ENCODE measurements around the gene MS4A4E.

The MS4A4E gene

DNA sequence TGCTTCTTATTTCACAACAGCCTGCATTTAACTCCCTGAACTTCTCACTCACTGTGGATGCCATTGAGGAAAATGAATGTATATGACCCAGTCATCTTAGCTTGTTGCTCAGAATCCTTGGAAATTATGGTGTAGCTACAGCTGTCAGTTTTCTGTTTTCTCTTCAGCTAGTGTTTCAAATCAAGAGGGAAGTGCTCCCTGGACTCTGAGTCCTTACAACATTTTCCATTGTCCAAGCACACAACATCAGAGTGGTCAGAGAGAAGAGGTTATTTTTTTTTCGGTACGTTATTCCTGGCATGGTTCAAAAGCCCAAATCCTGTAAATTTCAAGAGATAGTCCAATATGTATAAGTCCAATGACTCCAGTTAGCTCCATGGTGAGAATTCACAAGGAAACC lies 83.7 kb downstream of the MS4A4E start:
- no peaks in the 10 kb centered on the region for H3K4me1 ChIP-seq (ENCODE audit: control insufficient read depth, insufficient read depth, low read length)
- ChIA-PET POLR2A (no interaction called here), CTCF (no interaction called here)
- no peaks in the 10 kb centered on the region for H3K9me3 ChIP-seq (ENCODE audit: control insufficient read depth, insufficient read depth, low read depth, low read length)
- H3K36me3 ChIP-seq (ENCODE audit: control insufficient read depth in 2 of 2, insufficient read depth in 1 of 2, low read length in 2 of 2) = no peaks in the 10 kb centered on the region
- TF ChIP-seq ZNF548 (tag by site-specific recombination; IDR thresholded peaks at IDR 0.05) (no peak), KLF8 (tag by site-specific recombination; IDR thresholded peaks at IDR 0.05) (no peak), ZNF223 (tag by site-specific recombination; IDR thresholded peaks at IDR 0.05) (no peak), OSR2 (tag by site-specific recombination; IDR thresholded peaks at IDR 0.05) (no peak), ZNF510 (tag by site-specific recombination; IDR thresholded peaks at IDR 0.05; ENCODE audit: insufficient replicate concordance) (no peak)
- TF ChIP-seq, protein P1, sequence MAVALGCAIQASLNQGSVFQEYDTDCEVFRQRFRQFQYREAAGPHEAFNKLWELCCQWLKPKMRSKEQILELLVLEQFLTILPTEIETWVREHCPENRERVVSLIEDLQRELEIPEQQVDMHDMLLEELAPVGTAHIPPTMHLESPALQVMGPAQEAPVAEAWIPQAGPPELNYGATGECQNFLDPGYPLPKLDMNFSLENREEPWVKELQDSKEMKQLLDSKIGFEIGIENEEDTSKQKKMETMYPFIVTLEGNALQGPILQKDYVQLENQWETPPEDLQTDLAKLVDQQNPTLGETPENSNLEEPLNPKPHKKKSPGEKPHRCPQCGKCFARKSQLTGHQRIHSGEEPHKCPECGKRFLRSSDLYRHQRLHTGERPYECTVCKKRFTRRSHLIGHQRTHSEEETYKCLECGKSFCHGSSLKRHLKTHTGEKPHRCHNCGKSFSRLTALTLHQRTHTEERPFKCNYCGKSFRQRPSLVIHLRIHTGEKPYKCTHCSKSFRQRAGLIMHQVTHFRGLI (tag by site-specific recombination; IDR thresholded peaks at IDR 0.05) = no peak
- H3K4me3 ChIP-seq (ENCODE audit: low read depth, low read length) = no peak overlapping the region
- no peak overlapping the region for H3K27ac ChIP-seq (ENCODE audit: extremely low read depth, low read depth, low read length)

DNA sequence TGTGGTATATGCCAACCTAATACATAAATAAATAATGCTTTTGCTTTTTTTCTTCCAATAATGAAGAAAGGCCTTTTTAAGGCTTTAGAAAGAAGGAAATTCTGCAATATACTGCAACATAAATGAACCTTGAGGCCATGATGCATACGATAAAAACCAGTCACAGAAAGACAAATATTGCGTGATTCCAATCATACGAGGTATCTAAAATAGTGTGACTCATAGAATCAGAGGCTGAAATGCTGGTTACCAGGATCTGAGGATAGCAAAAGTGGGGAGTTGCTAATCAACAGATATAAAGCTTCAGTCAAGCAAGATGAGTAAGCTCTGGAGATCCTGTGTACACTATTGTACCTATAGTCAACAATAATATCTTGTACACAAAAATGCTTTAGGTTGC lies 84.3 kb downstream of the MS4A4E start:
- POLR2A ChIA-PET = no interaction called here
- no peaks in the 10 kb centered on the region for H3K9me3 ChIP-seq (ENCODE audit: control insufficient read depth, insufficient read depth, low read depth, low read length)
- H3K4me3 ChIP-seq (ENCODE audit: low read depth, low read length) = no peak overlapping the region
- TF ChIP-seq KLF9 (tag by site-specific recombination; IDR thresholded peaks at IDR 0.05; ENCODE audit: low read depth) (no peak), ZNF335 (tag by site-specific recombination; conservative IDR thresholded peaks at IDR 0.05) (no peak), ZBTB20 (tag by site-specific recombination; IDR thresholded peaks at IDR 0.05) (no peak)
- TF ChIP-seq, protein P2, sequence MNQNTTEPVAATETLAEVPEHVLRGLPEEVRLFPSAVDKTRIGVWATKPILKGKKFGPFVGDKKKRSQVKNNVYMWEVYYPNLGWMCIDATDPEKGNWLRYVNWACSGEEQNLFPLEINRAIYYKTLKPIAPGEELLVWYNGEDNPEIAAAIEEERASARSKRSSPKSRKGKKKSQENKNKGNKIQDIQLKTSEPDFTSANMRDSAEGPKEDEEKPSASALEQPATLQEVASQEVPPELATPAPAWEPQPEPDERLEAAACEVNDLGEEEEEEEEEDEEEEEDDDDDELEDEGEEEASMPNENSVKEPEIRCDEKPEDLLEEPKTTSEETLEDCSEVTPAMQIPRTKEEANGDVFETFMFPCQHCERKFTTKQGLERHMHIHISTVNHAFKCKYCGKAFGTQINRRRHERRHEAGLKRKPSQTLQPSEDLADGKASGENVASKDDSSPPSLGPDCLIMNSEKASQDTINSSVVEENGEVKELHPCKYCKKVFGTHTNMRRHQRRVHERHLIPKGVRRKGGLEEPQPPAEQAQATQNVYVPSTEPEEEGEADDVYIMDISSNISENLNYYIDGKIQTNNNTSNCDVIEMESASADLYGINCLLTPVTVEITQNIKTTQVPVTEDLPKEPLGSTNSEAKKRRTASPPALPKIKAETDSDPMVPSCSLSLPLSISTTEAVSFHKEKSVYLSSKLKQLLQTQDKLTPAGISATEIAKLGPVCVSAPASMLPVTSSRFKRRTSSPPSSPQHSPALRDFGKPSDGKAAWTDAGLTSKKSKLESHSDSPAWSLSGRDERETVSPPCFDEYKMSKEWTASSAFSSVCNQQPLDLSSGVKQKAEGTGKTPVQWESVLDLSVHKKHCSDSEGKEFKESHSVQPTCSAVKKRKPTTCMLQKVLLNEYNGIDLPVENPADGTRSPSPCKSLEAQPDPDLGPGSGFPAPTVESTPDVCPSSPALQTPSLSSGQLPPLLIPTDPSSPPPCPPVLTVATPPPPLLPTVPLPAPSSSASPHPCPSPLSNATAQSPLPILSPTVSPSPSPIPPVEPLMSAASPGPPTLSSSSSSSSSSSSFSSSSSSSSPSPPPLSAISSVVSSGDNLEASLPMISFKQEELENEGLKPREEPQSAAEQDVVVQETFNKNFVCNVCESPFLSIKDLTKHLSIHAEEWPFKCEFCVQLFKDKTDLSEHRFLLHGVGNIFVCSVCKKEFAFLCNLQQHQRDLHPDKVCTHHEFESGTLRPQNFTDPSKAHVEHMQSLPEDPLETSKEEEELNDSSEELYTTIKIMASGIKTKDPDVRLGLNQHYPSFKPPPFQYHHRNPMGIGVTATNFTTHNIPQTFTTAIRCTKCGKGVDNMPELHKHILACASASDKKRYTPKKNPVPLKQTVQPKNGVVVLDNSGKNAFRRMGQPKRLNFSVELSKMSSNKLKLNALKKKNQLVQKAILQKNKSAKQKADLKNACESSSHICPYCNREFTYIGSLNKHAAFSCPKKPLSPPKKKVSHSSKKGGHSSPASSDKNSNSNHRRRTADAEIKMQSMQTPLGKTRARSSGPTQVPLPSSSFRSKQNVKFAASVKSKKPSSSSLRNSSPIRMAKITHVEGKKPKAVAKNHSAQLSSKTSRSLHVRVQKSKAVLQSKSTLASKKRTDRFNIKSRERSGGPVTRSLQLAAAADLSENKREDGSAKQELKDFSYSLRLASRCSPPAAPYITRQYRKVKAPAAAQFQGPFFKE (tag by site-specific recombination; IDR thresholded peaks at IDR 0.05; ENCODE audit: borderline replicate concordance) = no peak
- CTCF ChIA-PET = no interaction called here
- no peaks in the 10 kb centered on the region for H3K36me3 ChIP-seq (ENCODE audit: control insufficient read depth in 2 of 2, insufficient read depth in 1 of 2, low read length in 2 of 2)
- no peaks in the 10 kb centered on the region for H3K4me1 ChIP-seq (ENCODE audit: control insufficient read depth, insufficient read depth, low read length)
- no peak overlapping the region for H3K27ac ChIP-seq (ENCODE audit: extremely low read depth, low read depth, low read length)

DNA sequence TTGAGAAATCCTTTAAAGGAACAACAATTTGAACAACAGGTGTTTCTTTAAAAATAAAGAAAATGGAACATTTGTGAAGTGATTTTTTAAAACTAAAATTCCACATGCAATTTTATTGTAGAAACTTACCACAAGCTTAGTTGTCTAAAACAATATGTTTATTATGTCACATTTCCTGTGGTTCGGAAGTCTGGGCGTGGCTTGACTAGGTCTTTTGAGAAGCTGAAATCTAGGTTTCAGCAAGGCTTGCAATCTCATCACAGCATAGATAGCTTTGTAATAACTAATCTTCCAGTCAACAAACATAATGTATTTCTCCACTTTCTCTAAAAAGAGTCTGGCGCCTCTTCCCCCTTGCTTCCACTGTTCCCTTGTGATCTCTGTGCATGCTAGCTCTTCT lies 87.0 kb downstream of the MS4A4E start:
- H3K4me3 ChIP-seq (ENCODE audit: low read depth, low read length) = no peak overlapping the region
- H3K4me1 ChIP-seq (ENCODE audit: control insufficient read depth, insufficient read depth, low read length) = no peaks in the 10 kb centered on the region
- CTCF ChIA-PET = interaction anchor here (0.6 kb wide), 1 partner anchor 37 kb away, joined by 3 read pairs; no protein-coding TSS in a partner anchor
- no peak overlapping the region for H3K27ac ChIP-seq (ENCODE audit: extremely low read depth, low read depth, low read length)
- POLR2A ChIA-PET = no interaction called here
- H3K36me3 ChIP-seq (ENCODE audit: control insufficient read depth in 2 of 2, insufficient read depth in 1 of 2, low read length in 2 of 2) = no peaks in the 10 kb centered on the region
- H3K9me3 ChIP-seq (ENCODE audit: control insufficient read depth, insufficient read depth, low read depth, low read length) = no peaks in the 10 kb centered on the region
- no peak for TF ChIP-seq ZNF174 (tag by site-specific recombination; IDR thresholded peaks at IDR 0.05)
- TF ChIP-seq, protein P3, sequence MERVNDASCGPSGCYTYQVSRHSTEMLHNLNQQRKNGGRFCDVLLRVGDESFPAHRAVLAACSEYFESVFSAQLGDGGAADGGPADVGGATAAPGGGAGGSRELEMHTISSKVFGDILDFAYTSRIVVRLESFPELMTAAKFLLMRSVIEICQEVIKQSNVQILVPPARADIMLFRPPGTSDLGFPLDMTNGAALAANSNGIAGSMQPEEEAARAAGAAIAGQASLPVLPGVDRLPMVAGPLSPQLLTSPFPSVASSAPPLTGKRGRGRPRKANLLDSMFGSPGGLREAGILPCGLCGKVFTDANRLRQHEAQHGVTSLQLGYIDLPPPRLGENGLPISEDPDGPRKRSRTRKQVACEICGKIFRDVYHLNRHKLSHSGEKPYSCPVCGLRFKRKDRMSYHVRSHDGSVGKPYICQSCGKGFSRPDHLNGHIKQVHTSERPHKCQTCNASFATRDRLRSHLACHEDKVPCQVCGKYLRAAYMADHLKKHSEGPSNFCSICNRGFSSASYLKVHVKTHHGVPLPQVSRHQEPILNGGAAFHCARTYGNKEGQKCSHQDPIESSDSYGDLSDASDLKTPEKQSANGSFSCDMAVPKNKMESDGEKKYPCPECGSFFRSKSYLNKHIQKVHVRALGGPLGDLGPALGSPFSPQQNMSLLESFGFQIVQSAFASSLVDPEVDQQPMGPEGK (tag by site-specific recombination; IDR thresholded peaks at IDR 0.05) = no peak
- TF ChIP-seq, protein P2 (tag by site-specific recombination; IDR thresholded peaks at IDR 0.05; ENCODE audit: borderline replicate concordance) = no peak
- TF ChIP-seq, protein P4, sequence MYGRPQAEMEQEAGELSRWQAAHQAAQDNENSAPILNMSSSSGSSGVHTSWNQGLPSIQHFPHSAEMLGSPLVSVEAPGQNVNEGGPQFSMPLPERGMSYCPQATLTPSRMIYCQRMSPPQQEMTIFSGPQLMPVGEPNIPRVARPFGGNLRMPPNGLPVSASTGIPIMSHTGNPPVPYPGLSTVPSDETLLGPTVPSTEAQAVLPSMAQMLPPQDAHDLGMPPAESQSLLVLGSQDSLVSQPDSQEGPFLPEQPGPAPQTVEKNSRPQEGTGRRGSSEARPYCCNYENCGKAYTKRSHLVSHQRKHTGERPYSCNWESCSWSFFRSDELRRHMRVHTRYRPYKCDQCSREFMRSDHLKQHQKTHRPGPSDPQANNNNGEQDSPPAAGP (tag by site-specific recombination; IDR thresholded peaks at IDR 0.05) = no peak
- no peak for TF ChIP-seq ZNF133 (tag by site-specific recombination; IDR thresholded peaks at IDR 0.05)
- no peak for TF ChIP-seq HOXC10 (CRISPR knock-in tag; IDR thresholded peaks at IDR 0.05)

Measured in HEK293 (cell line).